Kidney (tissue), 2 donors: Measurements from ENCODE around the gene GALK2. TPM values are rescaled to one million over a fixed set of nuclear protein-coding genes. Genes with fewer than 3 reads are reported as not detected.

Experiments used
- microRNA-seq: library from miRNA; unstranded; fragments of <30 nt; microRNA quantifications from one replicate; pipeline ENCODE4 v1.2.0, GENCODE V29; 2020
- polyA plus RNA-seq: library from polyadenylated mRNA; stranded (reverse); fragments of 350-450 nt; fragmentation: Illumina TruSeq; extraction: RNeasy Lipid Tissue Mini Kit (QIAGEN cat#74804); gene quantifications from one replicate; pipeline ENCODE4 v1.2.3, GENCODE V29; 2014; ENCODE audit warnings: low read depth, low replicate concordance; ENCODE audit not compliant: insufficient read depth
- total RNA-seq: library from RNA; stranded (reverse); fragmentation: NEBNext Ultra II Directional; extraction: Animal tissue kit (Norgen Biotek cat#: 25700); gene quantifications from one replicate; pipeline ENCODE4 v1.2.1, GENCODE V29; 2021
- donor health status: DM: yes; HTN: yes; CAD: no.

Gene GALK2
- total and polyA plus RNA-seq, 2 donors from 2014 or later, result 36.4 to 40.6 TPM

Small RNA genes within 50 kb of the gene (microRNA-seq; reads per million reads assigned to microRNA genes)
- not detected for gene MIR4716

Other genes starting within 250 kb of the GALK2 start
- gene SHC4, start 206.3 kb upstream of the GALK2 start, total RNA-seq, result 0.50 TPM
- 0.47 TPM for gene SHC4, start 206.3 kb upstream of the GALK2 start, polyA plus RNA-seq
- gene SECISBP2L, start 123.8 kb upstream of the GALK2 start, total RNA-seq, result 67.0 TPM
- gene SECISBP2L, start 123.8 kb upstream of the GALK2 start, polyA plus RNA-seq, result 10.2 TPM
- gene COPS2, start 14.6 kb upstream of the GALK2 start, total RNA-seq, result 60.1 TPM
- 42.6 TPM for gene COPS2, start 14.6 kb upstream of the GALK2 start, polyA plus RNA-seq